PC-9 (cell line): ENCODE measurements around the gene DNAJC18.

Experiments used
- EZH2 ChIP-seq: fragments of 200-600 bp; sonication (generic); IDR thresholded peaks from 2 replicates; pipeline ENCODE4 v1.8.0; 2017; ENCODE audit warnings: antibody characterized with exemption, low read depth
- TF ChIP-seq, protein P1 (sequence below): fragments of 200-600 bp; sonication (generic); conservative IDR thresholded peaks from 2 replicates; pipeline ENCODE4 v1.6.1; 2017; ENCODE audit warnings: mixed run types, antibody characterized with exemption, mild to moderate bottlenecking, moderate library complexity

DNA sequence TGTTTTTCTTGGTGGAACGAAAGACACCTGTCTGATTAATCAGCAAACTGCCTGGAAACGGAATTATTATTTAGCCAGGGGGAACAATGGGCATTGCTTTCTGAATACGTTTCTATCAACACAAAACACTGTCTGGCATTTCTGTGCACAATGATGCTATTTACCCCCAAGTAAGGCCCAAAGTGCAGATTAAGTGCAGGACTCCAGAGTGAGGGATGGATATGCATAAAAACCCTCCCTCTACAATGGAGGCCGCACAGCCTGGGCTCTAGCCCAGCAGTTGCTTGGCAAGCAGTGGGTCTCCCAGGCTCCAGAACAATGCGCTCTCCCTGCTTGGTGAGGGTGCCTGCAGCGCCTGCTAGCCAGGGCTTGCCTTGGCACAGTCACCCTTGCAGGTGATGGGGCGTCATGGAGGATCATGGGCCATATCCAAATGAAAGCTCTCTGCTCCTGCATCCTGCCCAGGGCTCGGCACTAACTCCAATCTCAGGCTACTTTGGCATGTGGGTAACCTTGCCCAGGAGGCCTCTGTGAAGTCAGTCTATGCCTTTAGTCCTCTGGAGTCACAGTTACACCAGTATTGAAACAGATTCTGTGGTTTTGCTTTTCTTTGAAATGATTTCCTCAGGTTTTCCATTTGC is 24.0 kb downstream of the DNAJC18 start:
- TF ChIP-seq, protein P1, sequence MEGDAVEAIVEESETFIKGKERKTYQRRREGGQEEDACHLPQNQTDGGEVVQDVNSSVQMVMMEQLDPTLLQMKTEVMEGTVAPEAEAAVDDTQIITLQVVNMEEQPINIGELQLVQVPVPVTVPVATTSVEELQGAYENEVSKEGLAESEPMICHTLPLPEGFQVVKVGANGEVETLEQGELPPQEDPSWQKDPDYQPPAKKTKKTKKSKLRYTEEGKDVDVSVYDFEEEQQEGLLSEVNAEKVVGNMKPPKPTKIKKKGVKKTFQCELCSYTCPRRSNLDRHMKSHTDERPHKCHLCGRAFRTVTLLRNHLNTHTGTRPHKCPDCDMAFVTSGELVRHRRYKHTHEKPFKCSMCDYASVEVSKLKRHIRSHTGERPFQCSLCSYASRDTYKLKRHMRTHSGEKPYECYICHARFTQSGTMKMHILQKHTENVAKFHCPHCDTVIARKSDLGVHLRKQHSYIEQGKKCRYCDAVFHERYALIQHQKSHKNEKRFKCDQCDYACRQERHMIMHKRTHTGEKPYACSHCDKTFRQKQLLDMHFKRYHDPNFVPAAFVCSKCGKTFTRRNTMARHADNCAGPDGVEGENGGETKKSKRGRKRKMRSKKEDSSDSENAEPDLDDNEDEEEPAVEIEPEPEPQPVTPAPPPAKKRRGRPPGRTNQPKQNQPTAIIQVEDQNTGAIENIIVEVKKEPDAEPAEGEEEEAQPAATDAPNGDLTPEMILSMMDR, result no peak
- no peak for TF ChIP-seq EZH2
